ENCODE measurements around the gene NDRG3.

NDRG3 gene

DNA sequence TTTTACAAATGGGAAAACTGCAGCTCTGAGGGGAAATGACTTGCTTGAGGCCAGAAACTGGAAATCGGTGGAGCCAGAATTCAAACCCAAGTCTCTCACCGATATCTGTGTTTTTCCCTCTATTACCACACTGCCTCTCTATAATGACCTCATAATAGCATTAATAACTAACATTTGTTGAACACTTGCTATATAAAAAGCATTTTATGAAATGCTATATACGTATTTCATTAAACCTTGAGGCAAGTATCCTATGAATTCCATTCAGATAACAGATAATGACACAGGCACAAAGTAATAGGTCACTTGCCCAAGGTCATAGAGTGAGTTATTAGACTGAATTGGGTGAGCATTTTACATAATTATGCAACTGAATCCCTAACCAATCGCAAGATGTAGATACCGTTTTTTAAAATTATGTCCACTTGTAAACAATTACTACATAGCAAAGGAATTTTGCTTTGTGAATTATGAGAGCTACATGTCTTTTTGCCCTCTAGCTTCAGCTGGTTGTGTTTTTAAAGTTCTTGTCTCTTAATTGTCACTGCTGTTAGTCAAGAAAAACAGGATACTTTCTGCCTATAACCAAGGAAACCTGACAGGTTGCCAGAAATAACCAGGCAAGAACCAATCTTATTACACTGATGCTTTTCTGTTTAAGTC lies 23.0 kb upstream of the NDRG3 start:
- H3K27ac ChIP-seq = peak overlapping the region in 11 of 21 experiments; percentile 19 to 68 (median 48)
- no peak overlapping the region for H3K4me3 ChIP-seq

DNA sequence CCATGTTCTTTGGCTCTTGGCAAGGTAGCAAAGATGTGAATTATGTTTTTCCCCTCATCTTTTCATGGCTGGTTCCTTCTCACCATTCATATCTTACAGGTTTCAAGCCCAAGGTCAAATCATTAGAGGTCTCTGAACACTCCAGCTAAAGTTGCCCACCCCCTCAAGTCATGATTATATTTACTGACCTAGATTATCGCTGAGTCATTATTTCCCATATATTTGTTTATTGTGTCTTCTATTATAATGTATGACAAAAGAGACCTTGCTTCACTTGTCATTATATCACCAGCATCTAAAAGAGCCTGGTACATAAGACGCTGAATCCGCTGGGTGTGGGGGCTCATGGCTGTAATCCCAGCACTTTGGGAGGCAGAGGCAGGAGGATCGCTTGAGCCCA lies 15.2 kb upstream of the NDRG3 start:
- Histone ChIP-seq H3K4me3 (no peak overlapping the region), H3K27ac (no peak overlapping the region)

DNA sequence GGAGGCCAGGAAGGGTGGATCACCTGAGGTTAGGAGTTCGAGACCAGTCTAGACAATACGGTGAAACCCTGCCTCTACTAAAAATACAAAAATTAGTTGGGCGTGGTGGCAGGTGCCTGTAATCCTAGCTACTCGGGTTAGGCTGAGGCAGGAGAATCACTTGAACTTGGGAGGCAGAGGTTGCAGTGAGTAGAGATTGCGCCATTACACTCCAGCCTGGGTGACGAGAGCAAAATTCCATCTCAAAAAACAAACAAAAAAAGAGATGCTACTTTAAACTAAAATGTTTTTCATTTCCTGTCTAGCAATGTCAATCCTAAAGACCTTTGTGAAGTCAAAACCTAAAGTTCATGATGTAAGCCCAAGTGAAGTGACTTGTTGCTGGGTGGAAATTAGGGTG lies 14.8 kb upstream of the NDRG3 start:
- Histone ChIP-seq H3K4me3 (no peak overlapping the region), H3K27ac (no peak overlapping the region)

DNA sequence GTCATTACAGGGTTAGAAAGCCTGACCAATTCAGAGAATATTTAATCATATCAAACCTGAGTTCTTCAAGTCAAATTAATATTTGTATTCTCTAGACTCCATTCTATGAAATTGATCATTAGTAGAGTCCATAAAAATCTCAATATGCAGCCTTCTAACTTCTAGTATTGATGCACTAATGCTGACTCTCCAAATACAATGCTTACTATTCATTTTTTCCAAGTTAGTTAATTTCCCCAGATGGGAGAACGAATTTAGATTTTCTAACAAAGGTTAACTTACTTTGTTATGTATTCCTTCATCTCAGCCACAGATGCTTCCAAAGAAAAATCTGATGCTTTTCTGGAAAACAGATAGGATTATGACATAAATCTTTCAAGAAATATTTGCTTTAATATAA lies 12.4 kb upstream of the NDRG3 start:
- H3K4me3 ChIP-seq = no peak overlapping the region
- H3K27ac ChIP-seq = peak overlapping the region in 7 of 21 experiments; percentile 30 to 71 (median 69)

DNA sequence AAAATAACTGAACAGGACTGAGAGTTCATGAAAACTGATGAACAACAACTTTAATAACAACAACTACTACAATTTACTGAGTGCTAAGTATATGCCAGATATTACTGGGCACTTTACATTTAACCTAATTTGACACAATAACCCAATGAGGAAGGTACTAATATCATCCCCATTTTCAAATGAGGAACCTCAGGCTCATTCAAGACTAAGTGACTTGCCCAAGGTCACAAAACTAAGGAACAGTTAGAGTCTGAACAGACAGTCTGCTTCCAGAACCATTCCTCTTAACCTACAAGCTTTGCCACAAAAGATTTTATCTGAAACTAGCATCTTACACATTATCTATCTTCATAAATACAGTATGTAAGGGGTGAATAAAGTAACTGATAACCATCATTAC lies 10.6 kb upstream of the NDRG3 start:
- peak overlapping the region in 6 of 21 experiments; percentile 12 to 71 (median 70) for H3K27ac ChIP-seq
- no peak overlapping the region for H3K4me3 ChIP-seq

DNA sequence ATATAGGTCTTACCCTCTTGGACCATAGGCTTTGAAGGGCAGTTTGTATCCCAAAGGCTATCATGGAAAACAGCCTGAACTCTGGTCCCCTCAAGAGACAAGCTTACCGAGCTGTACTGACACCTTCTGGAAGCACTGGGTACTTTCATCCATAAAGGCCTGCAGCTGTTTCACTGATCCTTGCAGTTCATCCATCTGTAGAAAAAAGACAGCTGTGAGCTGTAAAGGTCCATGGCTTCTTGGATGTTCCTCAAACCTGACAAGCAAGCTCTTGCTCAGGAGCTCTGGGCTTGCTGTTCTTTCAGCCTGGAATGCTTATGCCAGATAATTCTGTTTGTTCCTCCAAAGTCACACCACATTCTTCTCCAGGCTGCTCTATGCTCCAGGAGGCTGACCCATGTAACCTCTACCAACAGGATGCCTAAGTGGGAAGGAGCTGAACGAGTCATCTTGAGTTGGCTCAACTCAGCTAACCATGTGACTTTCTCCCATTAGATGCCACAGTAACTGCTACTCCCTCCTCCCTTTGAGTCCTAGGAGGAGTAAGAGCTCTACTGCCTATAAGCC lies 8.8 kb upstream of the NDRG3 start:
- Histone ChIP-seq H3K4me3 (no peak overlapping the region), H3K27ac (no peak overlapping the region)

DNA sequence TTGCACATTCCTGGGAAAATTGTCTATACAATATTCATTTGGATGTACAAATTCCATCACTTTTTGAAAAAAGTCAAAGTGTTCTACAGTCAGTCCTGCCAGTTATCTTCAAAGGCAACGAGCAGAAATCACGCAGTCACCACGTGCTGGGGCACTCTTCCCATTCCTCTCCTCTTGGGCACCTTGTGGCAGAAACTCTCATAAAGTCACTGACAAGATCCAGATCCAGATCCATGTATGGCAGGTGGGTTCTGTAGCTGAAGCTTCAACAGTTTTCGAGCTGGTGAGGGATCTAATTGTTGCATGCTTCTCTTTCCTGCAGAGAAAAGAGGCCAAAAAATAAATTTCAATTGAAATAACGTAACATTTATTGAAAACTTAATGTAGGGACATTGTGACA lies 6.7 kb upstream of the NDRG3 start:
- Histone ChIP-seq H3K27ac (no peak overlapping the region), H3K4me3 (no peak overlapping the region)

DNA sequence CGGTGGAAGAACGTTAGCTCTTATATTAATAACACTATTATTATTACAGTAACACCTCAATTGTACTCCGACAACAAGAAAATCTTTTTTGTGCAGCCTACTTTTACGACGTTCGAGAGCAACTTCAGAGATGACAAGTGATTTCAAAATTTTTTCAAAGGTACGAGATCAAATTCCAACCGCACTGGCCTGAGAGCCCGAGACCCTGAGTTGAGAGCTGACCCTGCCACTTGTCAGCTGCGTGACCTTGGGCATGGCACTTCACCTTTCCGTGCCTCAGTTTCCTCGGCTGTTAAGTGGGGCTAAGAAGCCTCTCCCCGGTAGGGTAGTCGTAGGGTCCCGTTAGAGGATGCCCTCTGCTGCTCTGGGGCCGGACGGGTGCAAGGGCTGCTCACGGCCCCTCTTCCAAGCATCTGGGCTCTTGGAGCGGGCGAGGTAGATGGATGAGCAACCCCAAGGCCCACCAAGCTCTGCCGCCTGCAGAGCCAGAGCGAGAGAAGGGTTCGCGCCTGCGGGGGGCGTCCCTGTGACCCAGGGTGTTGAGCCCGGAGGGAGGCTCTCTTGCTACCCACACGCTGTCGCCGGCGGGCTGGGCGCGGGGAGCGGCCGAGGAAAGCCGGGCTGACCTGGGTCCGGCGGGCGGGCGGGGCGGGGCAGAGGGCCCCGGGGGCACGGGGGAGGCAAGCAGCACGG lies 510 bp downstream of the NDRG3 start:
- Histone ChIP-seq H3K4me3 (peak overlapping the region; percentile 69 to 98 (median 95)), H3K27ac (peak overlapping the region in 18 of 21 experiments; percentile 19 to 89 (median 66))

DNA sequence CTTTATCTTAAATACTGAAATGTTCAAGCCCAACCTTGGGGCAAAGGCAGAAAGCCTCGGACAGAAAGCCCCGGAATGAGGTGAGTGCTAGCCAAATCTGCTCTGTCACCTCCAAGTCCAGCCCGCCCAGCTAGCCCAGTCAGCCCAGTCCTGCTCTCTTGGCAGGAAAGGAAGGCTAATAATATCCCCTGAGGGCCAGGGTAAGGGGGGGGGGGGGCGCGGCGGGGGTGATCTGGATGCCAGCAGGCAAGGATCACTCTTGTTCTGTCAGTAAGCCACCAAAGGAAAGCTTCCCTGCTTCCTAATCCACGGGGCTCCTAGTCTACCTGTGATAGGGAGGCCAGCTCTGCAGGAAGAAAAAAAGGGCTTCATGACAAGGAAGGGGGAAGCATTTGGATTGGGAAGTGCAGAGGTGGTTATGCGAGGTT lies 1.1 kb downstream of the NDRG3 start:
- peak overlapping the region in 2 of 21 experiments; percentile 30 to 89 for H3K27ac ChIP-seq
- peak overlapping the region in 6 of 7 experiments; percentile 69 to 98 (median 95) for H3K4me3 ChIP-seq

DNA sequence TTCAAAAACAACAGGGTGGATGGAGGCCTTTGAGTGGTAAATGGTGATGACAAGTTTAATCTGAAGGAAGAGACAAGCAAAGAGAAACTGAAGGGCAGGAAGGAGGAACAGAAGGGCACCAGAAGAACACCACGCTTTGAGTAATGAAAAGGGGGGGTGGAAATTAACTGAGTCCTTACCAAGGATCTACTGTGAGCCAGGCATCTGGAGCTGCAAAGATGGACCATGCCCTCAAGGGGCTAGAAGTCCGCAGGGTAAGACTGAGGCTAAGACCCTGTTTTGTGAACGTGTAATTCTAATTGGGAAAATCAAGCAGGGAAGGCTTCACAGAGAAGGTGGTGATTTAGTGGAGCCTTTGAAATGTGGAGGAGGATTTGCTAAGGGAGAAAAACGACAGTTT lies 1.6 kb downstream of the NDRG3 start:
- no peak overlapping the region for H3K27ac ChIP-seq
- H3K4me3 ChIP-seq = no peak overlapping the region

DNA sequence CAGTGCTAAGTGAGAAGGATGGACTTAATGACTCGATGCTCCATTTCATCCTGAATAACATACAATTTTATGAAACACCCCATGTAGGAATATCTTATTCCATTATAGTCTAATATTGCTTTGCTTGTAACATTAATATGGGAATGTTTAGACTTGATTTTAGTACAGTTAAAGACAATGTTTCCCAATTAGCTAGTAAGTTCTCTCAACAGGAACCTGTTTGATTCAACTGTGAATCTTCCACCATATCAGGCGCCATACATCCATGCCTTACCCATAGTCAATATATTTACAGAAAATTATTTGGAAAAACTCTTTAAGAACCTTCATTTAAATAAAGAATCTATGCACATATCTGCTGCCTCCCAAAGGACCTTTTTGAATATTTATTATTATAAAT lies 3.3 kb downstream of the NDRG3 start:
- no peak overlapping the region for H3K27ac ChIP-seq

DNA sequence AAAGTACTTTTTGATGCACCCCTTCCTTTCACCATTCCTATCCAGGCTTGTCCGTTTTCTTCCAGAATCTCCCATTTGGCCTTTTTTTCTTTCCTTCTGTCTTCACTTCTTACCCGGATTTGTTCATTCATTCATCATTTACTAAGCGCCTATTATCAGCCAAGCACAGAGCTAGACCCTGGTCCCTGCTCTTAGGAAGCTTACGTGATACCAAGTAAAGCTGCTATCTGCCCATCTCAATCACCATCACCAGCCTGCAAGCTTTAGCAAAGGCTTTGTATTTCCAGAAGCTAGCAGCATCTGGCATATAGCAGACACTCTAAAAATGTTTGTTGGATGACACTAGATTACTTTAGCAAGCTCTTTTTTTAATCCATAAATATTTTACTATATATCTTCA lies 4.8 kb downstream of the NDRG3 start:
- Histone ChIP-seq H3K4me3 (no peak overlapping the region), H3K27ac (no peak overlapping the region)

More for the DNA sequence above, 3.3 kb downstream of the NDRG3 start:
- no peak overlapping the region for H3K4me3 ChIP-seq

DNA sequence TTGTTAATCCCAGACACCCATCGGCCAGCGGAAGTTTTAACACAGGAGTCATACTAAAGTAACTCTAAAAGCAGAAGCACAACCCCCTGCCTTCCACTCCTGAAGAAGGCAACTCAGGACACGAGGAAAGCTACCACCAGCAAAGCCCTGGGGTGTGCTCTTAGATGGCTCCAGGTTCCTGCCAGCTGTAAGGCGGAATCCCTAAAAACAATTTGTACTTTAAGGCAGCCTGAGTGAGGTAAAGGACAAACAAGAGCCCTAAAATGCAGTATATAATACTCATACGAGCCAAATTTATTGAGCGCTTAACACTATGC lies 8.7 kb downstream of the NDRG3 start:
- no peak overlapping the region for H3K27ac ChIP-seq
- no peak overlapping the region for H3K4me3 ChIP-seq

DNA sequence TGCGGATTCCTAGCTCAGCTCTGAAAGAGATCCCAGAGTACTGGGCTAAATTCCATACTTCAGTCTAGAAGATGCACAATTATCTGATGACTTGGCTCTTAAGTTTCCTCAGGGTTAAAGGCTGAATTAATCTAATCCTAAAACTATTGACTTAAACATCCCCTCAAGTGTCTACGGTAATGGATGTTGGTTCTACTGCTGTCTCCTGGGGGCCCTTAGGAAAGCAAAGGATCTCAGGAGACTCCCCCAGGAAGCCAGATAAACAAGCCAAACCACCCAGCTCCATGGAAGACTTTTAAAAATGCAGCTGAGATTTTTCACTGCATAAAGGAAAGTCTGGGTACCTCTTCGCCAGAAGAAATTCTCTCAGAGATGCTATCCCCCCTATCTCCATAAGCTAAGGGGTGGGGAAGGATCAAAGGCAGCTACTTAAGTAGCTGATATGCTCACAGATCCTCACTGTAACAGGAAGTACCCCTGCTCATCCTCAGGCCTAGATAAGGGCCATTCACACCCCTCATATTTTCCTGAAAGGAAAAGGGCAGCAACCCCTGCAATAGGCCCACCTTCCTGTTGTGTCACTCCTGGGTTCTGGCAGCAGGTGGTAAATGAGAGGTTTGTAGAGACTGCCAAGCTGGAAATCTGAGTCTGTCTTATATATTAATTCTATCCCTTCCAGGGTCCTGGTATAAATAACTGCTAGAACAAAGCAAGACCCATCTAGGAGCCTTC lies 9.3 kb downstream of the NDRG3 start:
- Histone ChIP-seq H3K4me3 (no peak overlapping the region), H3K27ac (no peak overlapping the region)

DNA sequence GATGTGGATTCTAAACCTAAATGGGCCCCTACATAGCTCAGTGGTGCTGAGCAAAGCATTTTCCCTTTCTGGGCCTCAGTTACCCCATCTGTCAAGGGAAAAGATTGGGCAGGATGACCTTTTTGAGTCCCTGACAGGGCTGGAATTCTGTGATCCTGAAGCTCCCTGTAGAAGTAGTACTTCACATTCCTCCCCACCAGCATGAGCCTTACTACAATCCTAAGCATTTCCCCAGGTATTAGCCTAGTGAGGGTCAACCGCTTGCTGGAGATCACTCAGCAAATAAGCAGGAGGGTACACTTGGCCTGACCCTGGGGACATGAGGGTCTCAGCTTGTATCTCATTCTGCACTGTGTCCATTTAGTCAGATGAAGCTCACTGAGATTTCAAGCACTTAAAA lies 13.4 kb downstream of the NDRG3 start:
- H3K27ac ChIP-seq = peak overlapping the region in 1 of 21 experiments; percentile 51
- H3K4me3 ChIP-seq = no peak overlapping the region

DNA sequence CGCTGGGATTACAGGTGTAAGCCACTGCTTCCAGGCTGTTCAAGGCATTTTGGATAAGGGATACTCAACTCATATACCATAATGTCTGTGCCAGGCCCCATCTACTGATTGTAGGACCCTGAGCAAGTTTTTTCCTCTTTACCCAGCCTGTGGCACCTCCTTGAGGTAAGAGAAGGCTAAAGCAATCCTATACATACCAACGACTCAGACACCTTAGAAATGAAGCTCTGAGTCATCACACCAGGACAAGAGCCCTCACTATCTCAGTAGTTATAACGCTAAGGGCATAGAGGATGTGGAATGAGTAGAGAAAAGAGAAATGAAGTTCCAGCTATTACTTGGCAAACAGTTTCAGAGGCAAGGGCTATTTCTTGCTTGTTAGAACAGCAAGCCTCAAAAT lies 16.9 kb downstream of the NDRG3 start:
- Histone ChIP-seq H3K4me3 (no peak overlapping the region), H3K27ac (no peak overlapping the region)

DNA sequence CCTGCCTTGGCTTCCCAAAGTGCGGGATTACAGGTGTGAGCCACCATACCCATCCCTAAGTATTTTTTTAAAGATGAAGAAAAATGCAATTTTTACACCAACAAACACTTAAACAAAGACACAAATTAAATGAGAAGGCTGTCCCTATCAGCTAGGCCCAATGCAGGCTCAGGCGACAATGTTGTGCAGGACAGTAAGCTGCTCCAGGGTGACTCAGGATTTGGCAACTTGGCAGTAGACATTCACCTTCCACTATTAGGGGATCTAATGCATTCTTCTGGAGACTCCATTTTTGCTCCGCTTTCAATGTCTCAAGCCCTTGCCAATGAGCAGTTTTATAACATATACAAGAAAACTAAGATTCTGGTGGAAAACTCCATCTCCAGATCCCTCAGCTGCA lies 19.7 kb downstream of the NDRG3 start:
- H3K27ac ChIP-seq = no peak overlapping the region
- H3K4me3 ChIP-seq = no peak overlapping the region

DNA sequence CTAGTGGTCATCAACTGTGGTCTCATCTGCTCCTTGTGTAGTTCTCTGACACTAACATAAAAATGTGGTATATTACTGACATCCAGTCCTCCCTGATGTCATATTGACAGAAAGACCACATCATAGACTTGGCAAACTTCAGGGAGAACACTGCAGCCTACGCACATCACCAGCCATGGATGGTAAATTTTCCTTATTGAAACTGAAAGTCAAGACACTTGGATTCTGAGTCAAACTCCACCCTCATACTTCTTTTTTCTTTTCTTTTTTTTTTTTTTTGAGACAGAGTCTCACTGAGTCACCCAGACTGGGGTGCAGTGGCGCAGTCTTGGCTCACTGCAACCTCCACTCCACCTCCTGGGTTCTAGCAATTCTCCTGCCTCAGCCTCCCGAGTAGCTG lies 25.4 kb downstream of the NDRG3 start:
- no peak overlapping the region for H3K27ac ChIP-seq
- H3K4me3 ChIP-seq = no peak overlapping the region

DNA sequence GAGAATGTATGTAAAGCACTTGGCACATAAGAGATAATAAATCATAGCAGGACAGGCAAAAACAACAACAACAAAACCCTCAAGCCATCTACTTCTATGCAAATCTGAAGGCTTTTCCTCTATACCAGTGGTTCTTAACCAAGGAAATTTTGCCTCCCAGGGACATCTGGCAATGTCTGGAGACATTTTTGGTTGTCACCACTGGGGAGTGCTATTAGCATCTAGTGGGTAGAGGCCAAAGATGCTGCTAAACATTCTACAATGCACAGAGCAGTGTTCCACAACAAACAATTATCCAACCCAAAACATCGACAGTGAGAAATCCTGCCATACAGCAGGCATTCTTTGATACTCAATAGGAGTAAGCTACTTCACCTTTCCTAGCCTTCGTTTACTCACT lies 28.2 kb downstream of the NDRG3 start:
- Histone ChIP-seq H3K4me3 (no peak overlapping the region), H3K27ac (no peak overlapping the region)

DNA sequence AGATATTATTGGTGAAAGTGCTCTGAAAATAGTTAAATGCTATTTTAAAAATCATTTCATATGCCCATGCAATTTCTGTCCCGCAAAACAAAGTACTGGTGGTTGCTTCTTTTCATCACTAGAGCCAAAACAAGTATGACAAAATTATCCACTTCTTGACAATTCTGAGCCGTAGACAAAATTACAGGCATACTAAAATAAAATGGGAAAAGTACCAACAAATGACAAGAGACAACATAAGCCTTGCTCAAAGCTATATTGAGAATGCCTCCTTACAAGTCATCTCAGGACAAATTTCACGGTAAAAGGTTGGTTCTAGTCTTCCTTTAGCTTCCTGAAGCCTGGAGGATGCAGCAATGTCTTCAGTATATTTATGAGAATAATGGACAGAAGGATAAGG lies 28.9 kb downstream of the NDRG3 start:
- no peak overlapping the region for H3K27ac ChIP-seq

DNA sequence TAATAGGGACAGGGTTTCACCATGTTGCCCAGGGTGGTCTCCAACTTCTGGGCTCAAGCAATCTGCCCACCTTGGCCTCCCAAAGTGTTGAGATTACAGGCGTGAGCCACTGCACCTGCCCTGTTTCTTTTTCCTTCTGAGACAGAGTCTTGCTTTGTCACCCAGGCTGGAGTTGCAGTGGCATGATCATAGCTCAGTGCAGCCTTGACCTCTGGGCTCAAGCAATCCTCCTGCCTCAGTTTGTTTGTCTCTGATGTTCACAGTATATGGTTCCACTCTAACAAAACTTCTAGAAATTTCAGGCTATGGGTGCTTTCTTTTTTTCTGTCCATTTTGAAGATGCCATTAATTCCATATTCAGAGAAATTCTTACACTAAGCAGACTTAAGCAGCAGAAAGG lies 33.1 kb downstream of the NDRG3 start:
- no peak overlapping the region for H3K4me3 ChIP-seq
- H3K27ac ChIP-seq = no peak overlapping the region

More for the DNA sequence above, 28.9 kb downstream of the NDRG3 start:
- no peak overlapping the region for H3K4me3 ChIP-seq
